HG02678 (cell line): ENCODE results near the gene MPND.

Source experiments
- ATAC-seq: cut with Tn5 transposase; IDR thresholded peaks from one replicate; pipeline ENCODE4 v1.9.1; 2021; ENCODE audit warnings: mild to moderate bottlenecking, moderate library complexity; ENCODE audit not compliant: unreplicated experiment

Gene MPND

GRCh38 chr19:4376028-4376670, 32.8 kb downstream of the MPND start:
- peak; percentile 18 for ATAC-seq

GRCh38 chr19:4376671-4376990, 33.3 kb downstream of the MPND start:
- no peak for ATAC-seq

- no peak for ATAC-seq
These were observed 33.8 kb downstream of the MPND start for GRCh38 chr19:4376991-4377781.

GRCh38 chr19:4378886-4379285, 35.5 kb downstream of the MPND start:
- ATAC-seq: no peak

- no peak for ATAC-seq
These were observed 36.3 kb downstream of the MPND start for GRCh38 chr19:4379383-4380253.

- no peak for ATAC-seq
These were observed 36.9 kb downstream of the MPND start for GRCh38 chr19:4380254-4380727.

GRCh38 chr19:4385291-4386040, 42.1 kb downstream of the MPND start:
- ATAC-seq: no peak

- no peak for ATAC-seq
These were observed 42.9 kb downstream of the MPND start for GRCh38 chr19:4386041-4386782.

- no peak for ATAC-seq
These were observed 45.1 kb downstream of the MPND start for GRCh38 chr19:4388337-4389063.

GRCh38 chr19:4389064-4389375, 45.7 kb downstream of the MPND start:
- no peak for ATAC-seq

- ATAC-seq: no peak
These were observed 46.2 kb downstream of the MPND start for GRCh38 chr19:4389511-4390016.

- ATAC-seq: no peak
These were observed 46.7 kb downstream of the MPND start for GRCh38 chr19:4390017-4390566.

GRCh38 chr19:4390567-4391305, 47.4 kb downstream of the MPND start:
- ATAC-seq: no peak

GRCh38 chr19:4391306-4391693, 47.9 kb downstream of the MPND start:
- no peak for ATAC-seq

- ATAC-seq: no peak
These were observed 48.5 kb downstream of the MPND start for GRCh38 chr19:4391701-4392483.

- ATAC-seq: no peak
These were observed 50.7 kb downstream of the MPND start for GRCh38 chr19:4393947-4394590.
